Tibial nerve (tissue), 4 donors: ENCODE results near the gene PTPRC. TPM values are rescaled to one million over a fixed set of nuclear protein-coding genes. Genes with fewer than 3 reads are reported as not detected.

Source experiments
- DNase-seq, 2 donors: peaks; one replicate each; pipeline ENCODE4 v3.0.0-alpha.2; 2019; ENCODE audit warnings: low spot score in 2 of 2
- H3K27ac ChIP-seq, 4 donors: fragments of 200-600 bp; sonication (generic) in 3 of 4; one replicate each; pipeline ENCODE4 v1.5.1; 2017 to 2019; ENCODE audit warnings: mild to moderate bottlenecking in 1 of 4
- H3K27me3 ChIP-seq, 2 donors: fragments of 200-600 bp; sonication (generic) in 1 of 2; one replicate each; pipeline versions ENCODE4 v1.5.1 to v1.6.0; 2017 to 2019
- H3K36me3 ChIP-seq, 3 donors: fragments of 200-600 bp; sonication (generic); one replicate each; pipeline ENCODE4 v1.5.1; 2018 to 2019
- H3K4me1 ChIP-seq, 4 donors: fragments of 200-600 bp; sonication (generic) in 3 of 4; one replicate each; pipeline ENCODE4 v1.5.1; 2017 to 2019
- H3K4me3 ChIP-seq, 4 donors: fragments of 200-600 bp; sonication (generic) in 3 of 4; one replicate each; pipeline ENCODE4 v1.5.1; 2017 to 2019; ENCODE audit warnings: mild to moderate bottlenecking in 1 of 4, moderate library complexity in 1 of 4
- H3K9me3 ChIP-seq, 4 donors: fragments of 200-600 bp; sonication (generic) in 3 of 4; one replicate each; pipeline ENCODE4 v1.5.1; 2017 to 2019
- CTCF ChIP-seq, 5 experiments: fragments of 200-600 bp in 3 of 5; fragments of 450-650 bp in 2 of 5; sonication (generic) in 3 of 5; IDR thresholded peaks; one replicate each; pipeline ENCODE4 v1.5.1; 2016 to 2019; ENCODE audit warnings: antibody characterized with exemption in 5 of 5, mild to moderate bottlenecking in 3 of 5, moderate library complexity in 2 of 5
- EP300 ChIP-seq, 2 donors: sonication (generic); formaldehyde crosslinking; IDR thresholded peaks; one replicate each; pipeline ENCODE4 v1.6.1; 2017; ENCODE audit warnings: antibody characterized with exemption in 2 of 2, mild to moderate bottlenecking in 1 of 2
- POLR2A ChIP-seq, 2 donors: fragments of 450-650 bp; IDR thresholded peaks; one replicate each; pipeline ENCODE4 v1.6.1; 2017; ENCODE audit warnings: antibody characterized with exemption in 2 of 2, mild to moderate bottlenecking in 2 of 2, moderate library complexity in 2 of 2
- WGBS, 2 donors: methylation state at CpG; one replicate each; pipeline ENCODE4 v1.1.5; 2018; 5-methylcytosine and 5-hydroxymethylcytosine counted together
- total RNA-seq, 4 donors: library from RNA; depleted of rRNA; stranded (reverse); fragments of >200 nt; gene quantifications; one replicate each; pipeline ENCODE4 v1.1.0, GENCODE V29; 2016

The PTPRC gene
- total RNA-seq, 4 donors from 2014 or later, result 10.3 to 16.5 (median 13.6) TPM

- no peak overlapping the region for H3K4me3 ChIP-seq
- TF ChIP-seq POLR2A (IDR thresholded peaks at IDR 0.05) (no peak), CTCF (IDR thresholded peaks at IDR 0.05) (no peak), EP300 (IDR thresholded peaks at IDR 0.05) (no peak)
- no peak for DNase-seq
- H3K9me3 ChIP-seq, result no peaks in the 10 kb centered on the region
- WGBS, 2 donors, result 83 to 84% methylated on average over 6 of the region's 6 CpGs
- no peaks in the 10 kb centered on the region for H3K4me1 ChIP-seq
- H3K36me3 ChIP-seq, result no peaks in the 10 kb centered on the region
- peak overlapping the region in 1 of 4 donors; percentile 53 for H3K27ac ChIP-seq
- no peaks in the 10 kb centered on the region for H3K27me3 ChIP-seq
These were observed 26.2 kb upstream of the PTPRC start for GRCh38 chr1:198612471-198613260.

GRCh38 chr1:198617406-198617805, 21.4 kb upstream of the PTPRC start:
- DNase-seq, result no peak
- Histone ChIP-seq H3K4me3 (no peak overlapping the region), H3K9me3 (no peaks in the 10 kb centered on the region), H3K4me1 (peaks cover 0 to 5% (median 0%) of the 10 kb centered on the region in 4 donors), H3K27me3 (no peaks in the 10 kb centered on the region), H3K27ac (no peak overlapping the region), H3K36me3 (no peaks in the 10 kb centered on the region)
- TF ChIP-seq EP300 (IDR thresholded peaks at IDR 0.05) (no peak), CTCF (IDR thresholded peaks at IDR 0.05) (no peak), POLR2A (IDR thresholded peaks at IDR 0.05) (no peak)

- DNase-seq, result no peak
- WGBS, 2 donors, result 89 to 91% methylated on average over 5 of the region's 5 CpGs
- Histone ChIP-seq H3K27me3 (no peaks in the 10 kb centered on the region), H3K4me1 (peaks cover 0 to 6% (median 0%) of the 10 kb centered on the region in 4 donors), H3K4me3 (no peak overlapping the region), H3K36me3 (no peaks in the 10 kb centered on the region), H3K9me3 (no peaks in the 10 kb centered on the region), H3K27ac (peak overlapping the region in 1 of 4 donors; percentile 65)
- TF ChIP-seq EP300 (IDR thresholded peaks at IDR 0.05), result no peak
- no peak for TF ChIP-seq POLR2A (IDR thresholded peaks at IDR 0.05)
- TF ChIP-seq CTCF (IDR thresholded peaks at IDR 0.05), result no peak
These were observed 19.3 kb upstream of the PTPRC start for GRCh38 chr1:198619375-198620140.

- 80 to 87% methylated on average over 3 of the region's 3 CpGs for whole genome bisulfite sequencing, 2 donors
- peaks cover 0 to 6% (median 0%) of the 10 kb centered on the region in 4 donors for H3K4me1 ChIP-seq
- H3K27ac ChIP-seq, result peak overlapping the region in 1 of 4 donors; percentile 65
- no peaks in the 10 kb centered on the region for H3K36me3 ChIP-seq
- H3K9me3 ChIP-seq, result no peaks in the 10 kb centered on the region
- no peak for DNase-seq
- TF ChIP-seq POLR2A (IDR thresholded peaks at IDR 0.05) (no peak), EP300 (IDR thresholded peaks at IDR 0.05) (no peak), CTCF (IDR thresholded peaks at IDR 0.05) (no peak)
- no peak overlapping the region for H3K4me3 ChIP-seq
- H3K27me3 ChIP-seq, result no peaks in the 10 kb centered on the region
These were observed 18.6 kb upstream of the PTPRC start for GRCh38 chr1:198620218-198620617.
